Neural progenitor cell (in vitro differentiated cells): ENCODE results near the gene LUC7L3.

Experiments
- EZH2 ChIP-seq: fragments of 200-600 bp; sonication (generic); IDR thresholded peaks from 2 replicates; pipeline ENCODE4 v1.6.1; 2017; ENCODE audit warnings: antibody characterized with exemption, mild to moderate bottlenecking, moderate library complexity
- EZH2phosphoT487 ChIP-seq: fragments of 200-600 bp; sonication (generic); IDR thresholded peaks from 2 replicates; pipeline ENCODE4 v1.6.1; 2017; ENCODE audit warnings: antibody characterized with exemption
- TF ChIP-seq, protein P1 (sequence below): fragments of 200-600 bp; sonication (generic); IDR thresholded peaks from 2 replicates; pipeline ENCODE4 v1.5.1; 2017; ENCODE audit warnings: antibody characterized with exemption, mild to moderate bottlenecking

DNA sequence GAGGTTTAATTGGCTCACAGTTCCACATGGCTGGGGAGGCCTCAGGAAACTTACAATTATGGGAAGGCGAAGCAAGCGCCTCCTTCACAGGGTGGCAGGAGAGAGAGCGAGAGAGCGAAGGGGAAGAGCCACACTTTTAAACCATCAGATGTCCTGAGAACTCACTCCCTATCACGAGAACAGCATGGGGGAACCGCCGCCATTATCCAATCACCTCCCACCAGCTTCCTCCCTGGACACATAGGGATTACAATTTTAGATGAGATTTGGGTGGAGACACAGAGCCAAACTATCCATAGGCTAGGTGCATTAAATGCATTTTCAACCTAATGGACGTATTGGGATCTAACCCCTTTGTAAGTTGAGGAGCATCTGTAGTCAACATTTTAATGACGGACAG, 6.8 kb upstream of the LUC7L3 start:
- TF ChIP-seq, protein P1, sequence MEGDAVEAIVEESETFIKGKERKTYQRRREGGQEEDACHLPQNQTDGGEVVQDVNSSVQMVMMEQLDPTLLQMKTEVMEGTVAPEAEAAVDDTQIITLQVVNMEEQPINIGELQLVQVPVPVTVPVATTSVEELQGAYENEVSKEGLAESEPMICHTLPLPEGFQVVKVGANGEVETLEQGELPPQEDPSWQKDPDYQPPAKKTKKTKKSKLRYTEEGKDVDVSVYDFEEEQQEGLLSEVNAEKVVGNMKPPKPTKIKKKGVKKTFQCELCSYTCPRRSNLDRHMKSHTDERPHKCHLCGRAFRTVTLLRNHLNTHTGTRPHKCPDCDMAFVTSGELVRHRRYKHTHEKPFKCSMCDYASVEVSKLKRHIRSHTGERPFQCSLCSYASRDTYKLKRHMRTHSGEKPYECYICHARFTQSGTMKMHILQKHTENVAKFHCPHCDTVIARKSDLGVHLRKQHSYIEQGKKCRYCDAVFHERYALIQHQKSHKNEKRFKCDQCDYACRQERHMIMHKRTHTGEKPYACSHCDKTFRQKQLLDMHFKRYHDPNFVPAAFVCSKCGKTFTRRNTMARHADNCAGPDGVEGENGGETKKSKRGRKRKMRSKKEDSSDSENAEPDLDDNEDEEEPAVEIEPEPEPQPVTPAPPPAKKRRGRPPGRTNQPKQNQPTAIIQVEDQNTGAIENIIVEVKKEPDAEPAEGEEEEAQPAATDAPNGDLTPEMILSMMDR, result no peak
- TF ChIP-seq EZH2, result no peak
- no peak for TF ChIP-seq EZH2phosphoT487
